Spleen (tissue), 11 donors: ENCODE results near the gene GLYR1. TPM values are rescaled to one million over a fixed set of nuclear protein-coding genes. Genes with fewer than 3 reads are reported as not detected.

Experiments
- DNase-seq: peaks from one replicate; pipeline ENCODE4 v3.0.0-alpha.2; 2020
- H3K27ac ChIP-seq, 8 donors: fragments of 200-600 bp; sonication (generic) in 7 of 8; 1 replicate in 4 of 8; 2 replicates in 4 of 8; pipeline versions ENCODE4 v1.5.0 to v1.8.0; 2016 to 2021; ENCODE audit warnings: inconsistent platforms in 4 of 8, mild to moderate bottlenecking in 4 of 8, moderate library complexity in 1 of 8
- H3K27me3 ChIP-seq, 7 donors: fragments of 200-600 bp; sonication (generic) in 6 of 7; replicated peaks in 1 of 7; 1 replicate in 4 of 7; 2 replicates in 3 of 7; pipeline versions ENCODE4 v1.5.0 to v1.8.0; 2016 to 2021; ENCODE audit warnings: inconsistent platforms in 3 of 7, mild to moderate bottlenecking in 1 of 7
- H3K36me3 ChIP-seq, 6 donors: fragments of 200-600 bp; sonication (generic) in 5 of 6; 1 replicate in 4 of 6; 2 replicates in 2 of 6; pipeline versions ENCODE4 v1.5.0 to v1.8.0; 2016 to 2021; ENCODE audit warnings: inconsistent platforms in 2 of 6
- H3K4me1 ChIP-seq, 6 donors: fragments of 200-600 bp; sonication (generic) in 5 of 6; 1 replicate in 3 of 6; 2 replicates in 3 of 6; pipeline versions ENCODE4 v1.5.0 to v1.8.0; 2016 to 2021; ENCODE audit warnings: inconsistent platforms in 3 of 6
- H3K4me3 ChIP-seq, 8 donors: fragments of 200-600 bp; sonication (generic) in 7 of 8; 1 replicate in 4 of 8; 2 replicates in 4 of 8; pipeline versions ENCODE4 v1.5.0 to v1.8.0; 2016 to 2021; ENCODE audit warnings: inconsistent platforms in 4 of 8, mild to moderate bottlenecking in 4 of 8, moderate library complexity in 2 of 8
- H3K9me3 ChIP-seq, 8 donors: fragments of 200-600 bp; sonication (generic) in 7 of 8; 1 replicate in 4 of 8; 2 replicates in 4 of 8; pipeline versions ENCODE4 v1.5.0 to v1.8.0; 2016 to 2021; ENCODE audit warnings: inconsistent platforms in 4 of 8
- POLR2A ChIP-seq, 3 donors: fragments of 450-650 bp; IDR thresholded peaks; one replicate each; pipeline ENCODE4 v1.5.1; 2017; ENCODE audit warnings: antibody characterized with exemption in 3 of 3, mild to moderate bottlenecking in 1 of 3
- POLR2AphosphoS5 ChIP-seq, 3 donors: sonication (generic); formaldehyde crosslinking; IDR thresholded peaks; one replicate each; pipeline ENCODE4 v1.5.1; 2017; ENCODE audit warnings: antibody characterized with exemption in 3 of 3
- WGBS, 5 donors: extraction: QIAGEN DNeasy Blood & Tissue Kit in 3 of 5; methylation state at CpG; one replicate each; pipeline versions ENCODE4 v1.1.5 to v1.1.7; 2013 to 2018; 5-methylcytosine and 5-hydroxymethylcytosine counted together
- intact Hi-C: fragments of 100-400 bp; cut with DNase I; formaldehyde crosslinking; loops from one replicate; pipeline ENCODE4 v1.15.0; 2023; ENCODE audit warnings: low total_unique reads
- polyA plus RNA-seq, 3 donors: library from polyadenylated mRNA; stranded (reverse); fragments of 200-250 nt; gene quantifications; one replicate each; pipeline ENCODE4 v1.2.1, GENCODE V29; 2013
- total RNA-seq, 7 donors: library from RNA; depleted of rRNA in 3 of 7; stranded (reverse); fragments of >200 nt in 3 of 7; fragmentation: NEBNext Ultra II Directional in 4 of 7; extraction: Animal tissue kit (Norgen Biotek cat#: 25700) in 4 of 7; gene quantifications; one replicate each; pipeline versions ENCODE4 v1.1.0 to v1.2.1, GENCODE V29; 2016 to 2021
- TF ChIP-seq, protein P1 (sequence below), 11 experiments: fragments of 200-600 bp in 7 of 11; fragments of 450-650 bp in 4 of 11; sonication (generic) in 4 of 11; IDR thresholded peaks in 8 of 11; conservative IDR thresholded peaks in 3 of 11; 1 replicate in 7 of 11; 2 replicates in 4 of 11; pipeline versions ENCODE4 v1.4.0 to v1.8.0; 2016 to 2021; ENCODE audit warnings: antibody characterized with exemption in 11 of 11, inconsistent platforms in 4 of 11, mild to moderate bottlenecking in 1 of 11
- donor health status: healthy with polysubstance abuse.
- donor health status: DM: no; HTN: no; CAD: no; lungs with moderate emphysema.
- donor health status: DM: no; HTN: no; CAD: no.
- donor health status: Bipolar disorder and iron deficiency.
- donor health status: healthy.
- donor health status: DM: no; HTN: no; CAD: no.
- donor health status: DM: yes; HTN: yes; CAD: no.

GLYR1 gene
- total and polyA plus RNA-seq, 10 donors: 26.6 to 117 (median 62.3) TPM

DNA sequence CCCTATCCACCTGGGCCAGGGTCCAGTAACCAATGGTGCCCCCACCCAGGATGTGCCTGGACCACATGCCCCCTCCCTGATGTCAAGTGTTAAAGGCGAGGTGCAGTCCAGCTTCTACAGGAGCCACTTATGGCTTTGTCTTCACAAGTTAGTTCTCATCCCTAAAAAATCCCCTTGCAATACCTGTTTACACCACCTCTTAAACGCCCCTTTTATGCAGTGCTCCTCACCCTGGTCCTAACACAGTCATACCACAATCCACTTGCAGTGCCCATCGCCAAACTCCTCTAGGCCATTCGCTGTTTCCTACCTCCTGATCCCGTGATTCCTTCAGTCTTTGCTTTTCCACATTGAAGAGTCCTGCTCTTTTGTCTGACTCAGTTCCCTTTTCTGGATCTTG, 7.1 kb downstream of the GLYR1 start:
- TF ChIP-seq, protein P1, sequence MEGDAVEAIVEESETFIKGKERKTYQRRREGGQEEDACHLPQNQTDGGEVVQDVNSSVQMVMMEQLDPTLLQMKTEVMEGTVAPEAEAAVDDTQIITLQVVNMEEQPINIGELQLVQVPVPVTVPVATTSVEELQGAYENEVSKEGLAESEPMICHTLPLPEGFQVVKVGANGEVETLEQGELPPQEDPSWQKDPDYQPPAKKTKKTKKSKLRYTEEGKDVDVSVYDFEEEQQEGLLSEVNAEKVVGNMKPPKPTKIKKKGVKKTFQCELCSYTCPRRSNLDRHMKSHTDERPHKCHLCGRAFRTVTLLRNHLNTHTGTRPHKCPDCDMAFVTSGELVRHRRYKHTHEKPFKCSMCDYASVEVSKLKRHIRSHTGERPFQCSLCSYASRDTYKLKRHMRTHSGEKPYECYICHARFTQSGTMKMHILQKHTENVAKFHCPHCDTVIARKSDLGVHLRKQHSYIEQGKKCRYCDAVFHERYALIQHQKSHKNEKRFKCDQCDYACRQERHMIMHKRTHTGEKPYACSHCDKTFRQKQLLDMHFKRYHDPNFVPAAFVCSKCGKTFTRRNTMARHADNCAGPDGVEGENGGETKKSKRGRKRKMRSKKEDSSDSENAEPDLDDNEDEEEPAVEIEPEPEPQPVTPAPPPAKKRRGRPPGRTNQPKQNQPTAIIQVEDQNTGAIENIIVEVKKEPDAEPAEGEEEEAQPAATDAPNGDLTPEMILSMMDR (IDR thresholded peaks at IDR 0.05 in 8 of 11, conservative IDR thresholded peaks at IDR 0.05 in 3 of 11): no peak
- no peak for TF ChIP-seq POLR2A (IDR thresholded peaks at IDR 0.05)
- Histone ChIP-seq H3K36me3 (peaks cover 7 to 100% (median 83%) of the 10 kb centered on the region in 6 donors), H3K27me3 (no peaks in the 10 kb centered on the region), H3K27ac (no peak overlapping the region), H3K4me3 (no peak overlapping the region), H3K9me3 (no peaks in the 10 kb centered on the region), H3K4me1 (peaks cover 0 to 15% (median 7%) of the 10 kb centered on the region in 6 donors)
- intact Hi-C loops: no loop called here
- 90 to 98% (median 93%) methylated on average over 5 of the region's 5 CpGs for WGBS, 5 donors
- DNase-seq: no peak

DNA sequence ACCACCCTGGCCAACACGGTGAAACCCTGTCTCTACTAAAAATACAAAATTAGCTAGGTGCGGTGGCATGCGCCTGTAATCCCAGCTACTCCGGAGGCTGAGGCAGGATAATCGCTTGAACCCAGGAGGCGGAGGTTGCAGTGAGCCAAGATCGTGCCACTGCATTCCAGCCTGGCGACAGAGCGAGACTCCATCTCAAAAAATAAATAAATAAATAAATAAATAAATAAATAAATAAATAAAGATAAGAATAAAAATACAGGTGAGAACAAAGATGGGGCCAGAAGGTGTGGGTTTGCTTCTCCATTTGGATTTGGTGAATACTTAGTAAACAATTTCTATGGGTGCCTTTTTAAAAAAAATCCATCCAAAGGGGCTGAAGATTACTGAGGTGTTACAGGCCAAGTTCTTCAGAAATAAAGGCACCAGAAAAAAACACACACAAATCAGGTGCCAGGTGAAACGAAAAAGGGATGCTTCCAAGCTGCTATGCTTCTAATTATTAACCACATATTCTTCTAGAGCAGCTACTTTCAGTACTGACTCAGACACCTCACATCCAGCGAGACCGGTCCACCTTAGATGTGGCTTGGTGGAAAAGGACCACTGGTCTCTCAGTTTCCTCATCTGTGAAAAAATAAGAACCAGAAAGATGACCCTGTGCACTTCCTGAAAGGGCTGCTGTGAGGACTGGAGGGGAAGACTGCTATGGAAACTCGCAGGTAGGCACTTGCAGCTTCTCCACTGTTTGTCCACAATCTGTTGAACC, 9.2 kb downstream of the GLYR1 start:
- peaks cover 2 to 100% (median 67%) of the 10 kb centered on the region in 6 donors for H3K36me3 ChIP-seq
- no peak overlapping the region for H3K27ac ChIP-seq
- intact Hi-C loops: no loop called here
- no peaks in the 10 kb centered on the region for H3K9me3 ChIP-seq
- DNase-seq: no peak
- 85 to 95% (median 91%) methylated on average over 13 of the region's 13 CpGs for WGBS, 5 donors
- TF ChIP-seq, protein P1 (IDR thresholded peaks at IDR 0.05 in 8 of 11, conservative IDR thresholded peaks at IDR 0.05 in 3 of 11): no peak
- no peak for TF ChIP-seq POLR2A (IDR thresholded peaks at IDR 0.05)
- no peak for TF ChIP-seq POLR2AphosphoS5 (IDR thresholded peaks at IDR 0.05)
- peaks cover 0 to 25% (median 13%) of the 10 kb centered on the region in 6 donors for H3K4me1 ChIP-seq
- no peak overlapping the region for H3K4me3 ChIP-seq
- no peaks in the 10 kb centered on the region for H3K27me3 ChIP-seq

DNA sequence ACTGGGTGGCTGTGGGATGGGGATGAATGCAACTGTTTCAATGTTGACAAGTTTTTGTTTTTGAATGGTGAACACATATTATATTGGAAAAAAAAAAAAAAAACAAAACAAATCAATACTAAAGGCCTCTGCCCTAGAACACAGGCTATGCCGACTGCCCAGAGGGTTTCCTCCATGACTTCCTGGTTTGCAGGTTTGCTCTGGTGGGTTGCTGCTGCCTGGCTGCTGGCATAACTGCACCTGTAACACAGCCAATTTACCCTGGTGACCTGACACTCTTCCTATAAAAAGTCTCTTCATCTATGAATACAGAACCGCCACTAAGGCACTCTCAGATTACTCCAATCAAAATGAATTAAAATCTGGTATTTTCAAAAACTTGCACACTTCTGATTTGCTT, 10.4 kb downstream of the GLYR1 start:
- intact Hi-C loops: no loop called here
- no peaks in the 10 kb centered on the region for H3K27me3 ChIP-seq
- H3K27ac ChIP-seq: no peak overlapping the region
- H3K9me3 ChIP-seq: no peaks in the 10 kb centered on the region
- H3K4me3 ChIP-seq: no peak overlapping the region
- TF ChIP-seq POLR2AphosphoS5 (IDR thresholded peaks at IDR 0.05): no peak
- TF ChIP-seq, protein P1 (IDR thresholded peaks at IDR 0.05 in 8 of 11, conservative IDR thresholded peaks at IDR 0.05 in 3 of 11): no peak
- TF ChIP-seq POLR2A (IDR thresholded peaks at IDR 0.05): no peak
- DNase-seq: no peak
- WGBS, 5 donors: 88 to 98% (median 92%) methylated on average over 2 of the region's 2 CpGs
- peaks cover 0 to 35% (median 19%) of the 10 kb centered on the region in 6 donors for H3K4me1 ChIP-seq
- peaks cover 4 to 100% (median 66%) of the 10 kb centered on the region in 6 donors for H3K36me3 ChIP-seq

DNA sequence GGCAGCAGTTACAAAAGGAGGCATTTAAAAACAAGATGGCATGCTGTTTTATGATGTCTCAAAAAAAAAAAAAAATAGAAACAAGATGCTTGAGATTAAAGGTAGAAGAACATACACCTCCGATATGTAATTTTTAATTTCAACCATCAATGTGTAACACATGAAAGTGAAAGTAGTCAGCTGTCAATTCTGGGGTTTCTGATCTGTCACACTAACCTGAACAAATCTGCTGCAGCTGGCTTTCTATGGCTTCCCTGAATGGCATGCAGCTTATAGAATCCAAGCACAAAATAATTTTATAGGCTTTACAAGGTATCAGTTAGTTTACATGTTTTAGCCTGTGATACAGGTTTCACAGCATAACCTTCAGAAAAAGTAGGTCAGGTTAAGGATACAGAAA, 13.5 kb downstream of the GLYR1 start:
- intact Hi-C loops: no loop called here
- Histone ChIP-seq H3K27me3 (no peaks in the 10 kb centered on the region), H3K27ac (no peak overlapping the region), H3K4me1 (peaks cover 0 to 30% (median 19%) of the 10 kb centered on the region in 6 donors), H3K4me3 (no peak overlapping the region), H3K36me3 (peaks cover 8 to 100% (median 67%) of the 10 kb centered on the region in 6 donors), H3K9me3 (no peaks in the 10 kb centered on the region)
- DNase-seq: no peak
- no peak for TF ChIP-seq POLR2AphosphoS5 (IDR thresholded peaks at IDR 0.05)
- TF ChIP-seq, protein P1 (IDR thresholded peaks at IDR 0.05 in 8 of 11, conservative IDR thresholded peaks at IDR 0.05 in 3 of 11): no peak
- TF ChIP-seq POLR2A (IDR thresholded peaks at IDR 0.05): no peak
- WGBS, 5 donors: 73 to 92% (median 85%) methylated on average over 1 of the region's 1 CpG
